Duodenal mucosa (tissue), 2 donors: ENCODE results near the gene XPR1.

Source experiments
- H3K27ac ChIP-seq: one replicate; pipeline ENCODE4 v1.7.0; 2013; ENCODE audit warnings: low read depth, low read length
- H3K27me3 ChIP-seq, 2 donors: one replicate each; pipeline ENCODE4 v1.7.0; 2013; ENCODE audit warnings: low read length in 2 of 2, control low read depth in 1 of 2; ENCODE audit not compliant: insufficient read depth in 2 of 2, control insufficient read depth in 1 of 2
- H3K36me3 ChIP-seq, 2 donors: one replicate each; pipeline ENCODE4 v1.7.0; 2013; ENCODE audit warnings: low read length in 2 of 2, control low read depth in 1 of 2; ENCODE audit not compliant: insufficient read depth in 2 of 2, control insufficient read depth in 1 of 2
- H3K4me1 ChIP-seq, 2 donors: one replicate each; pipeline ENCODE4 v1.7.0; 2013; ENCODE audit warnings: low read length in 2 of 2, control low read depth in 1 of 2; ENCODE audit not compliant: insufficient read depth in 2 of 2, control insufficient read depth in 1 of 2
- H3K4me3 ChIP-seq, 2 donors: one replicate each; pipeline ENCODE4 v1.7.0; 2013; ENCODE audit warnings: low read length in 2 of 2, low read depth in 1 of 2
- H3K9ac ChIP-seq, 2 donors: one replicate each; pipeline ENCODE4 v1.7.0; 2013; ENCODE audit warnings: low read length in 2 of 2, low read depth in 1 of 2
- H3K9me3 ChIP-seq, 2 donors: one replicate each; pipeline ENCODE4 v1.7.0; 2013; ENCODE audit warnings: low read length in 2 of 2, control low read depth in 1 of 2; ENCODE audit not compliant: control insufficient read depth in 1 of 2

The XPR1 gene

GRCh38 chr1:180773210-180773865 lies 141.5 kb downstream of the XPR1 start:
- Histone ChIP-seq H3K4me3 (no peak overlapping the region), H3K36me3 (no peaks in the 10 kb centered on the region), H3K4me1 (peaks cover 0 to 4% of the 10 kb centered on the region in 2 donors), H3K9ac (no peak overlapping the region), H3K9me3 (no peaks in the 10 kb centered on the region), H3K27ac (no peak overlapping the region), H3K27me3 (no peaks in the 10 kb centered on the region)

- no peaks in the 10 kb centered on the region for H3K36me3 ChIP-seq
- H3K9me3 ChIP-seq, result no peaks in the 10 kb centered on the region
- H3K27me3 ChIP-seq, result no peaks in the 10 kb centered on the region
- no peak overlapping the region for H3K27ac ChIP-seq
- no peak overlapping the region for H3K9ac ChIP-seq
- H3K4me1 ChIP-seq, result peaks cover 0 to 4% of the 10 kb centered on the region in 2 donors
- no peak overlapping the region for H3K4me3 ChIP-seq
Measured at GRCh38 chr1:180775801-180776200, 144.0 kb downstream of the XPR1 start.

GRCh38 chr1:180777072-180777689 lies 145.4 kb downstream of the XPR1 start:
- Histone ChIP-seq H3K27me3 (no peaks in the 10 kb centered on the region), H3K4me1 (no peaks in the 10 kb centered on the region), H3K9me3 (no peaks in the 10 kb centered on the region), H3K9ac (no peak overlapping the region), H3K4me3 (no peak overlapping the region), H3K27ac (no peak overlapping the region), H3K36me3 (no peaks in the 10 kb centered on the region)

- no peak overlapping the region for H3K9ac ChIP-seq
- no peaks in the 10 kb centered on the region for H3K9me3 ChIP-seq
- H3K4me1 ChIP-seq, result no peaks in the 10 kb centered on the region
- H3K27ac ChIP-seq, result no peak overlapping the region
- H3K4me3 ChIP-seq, result no peak overlapping the region
- no peaks in the 10 kb centered on the region for H3K27me3 ChIP-seq
- H3K36me3 ChIP-seq, result no peaks in the 10 kb centered on the region
Measured at GRCh38 chr1:180778782-180779398, 147.1 kb downstream of the XPR1 start.

GRCh38 chr1:180779584-180779983 lies 147.8 kb downstream of the XPR1 start:
- H3K9ac ChIP-seq, result no peak overlapping the region
- H3K9me3 ChIP-seq, result no peaks in the 10 kb centered on the region
- H3K36me3 ChIP-seq, result no peaks in the 10 kb centered on the region
- H3K4me3 ChIP-seq, result no peak overlapping the region
- no peak overlapping the region for H3K27ac ChIP-seq
- no peaks in the 10 kb centered on the region for H3K27me3 ChIP-seq
- no peaks in the 10 kb centered on the region for H3K4me1 ChIP-seq

- H3K9me3 ChIP-seq, result no peaks in the 10 kb centered on the region
Measured at GRCh38 chr1:180781718-180782117, 149.9 kb downstream of the XPR1 start.

GRCh38 chr1:180785291-180785690 lies 153.5 kb downstream of the XPR1 start:
- Histone ChIP-seq H3K4me3 (no peak overlapping the region), H3K9ac (no peak overlapping the region), H3K27ac (no peak overlapping the region), H3K4me1 (no peaks in the 10 kb centered on the region), H3K27me3 (no peaks in the 10 kb centered on the region), H3K9me3 (no peaks in the 10 kb centered on the region), H3K36me3 (no peaks in the 10 kb centered on the region)

More at GRCh38 chr1:180781718-180782117, 149.9 kb downstream of the XPR1 start:
- H3K27ac ChIP-seq, result no peak overlapping the region
- no peaks in the 10 kb centered on the region for H3K27me3 ChIP-seq
- H3K9ac ChIP-seq, result no peak overlapping the region
- H3K4me3 ChIP-seq, result no peak overlapping the region
- no peaks in the 10 kb centered on the region for H3K4me1 ChIP-seq
- H3K36me3 ChIP-seq, result no peaks in the 10 kb centered on the region

- Histone ChIP-seq H3K4me3 (no peak overlapping the region), H3K9me3 (no peaks in the 10 kb centered on the region), H3K36me3 (no peaks in the 10 kb centered on the region), H3K27ac (no peak overlapping the region), H3K4me1 (no peaks in the 10 kb centered on the region), H3K27me3 (no peaks in the 10 kb centered on the region), H3K9ac (no peak overlapping the region)
Measured at GRCh38 chr1:180785887-180786286, 154.1 kb downstream of the XPR1 start.

GRCh38 chr1:180786624-180787023 lies 154.8 kb downstream of the XPR1 start:
- Histone ChIP-seq H3K4me3 (no peak overlapping the region), H3K9ac (no peak overlapping the region)

GRCh38 chr1:180787628-180788307 lies 155.9 kb downstream of the XPR1 start:
- H3K4me3 ChIP-seq, result no peak overlapping the region
- no peak overlapping the region for H3K9ac ChIP-seq
- H3K4me1 ChIP-seq, result no peaks in the 10 kb centered on the region
- no peak overlapping the region for H3K27ac ChIP-seq
- H3K9me3 ChIP-seq, result no peaks in the 10 kb centered on the region
- no peaks in the 10 kb centered on the region for H3K27me3 ChIP-seq
- no peaks in the 10 kb centered on the region for H3K36me3 ChIP-seq

More at GRCh38 chr1:180786624-180787023, 154.8 kb downstream of the XPR1 start:
- Histone ChIP-seq H3K9me3 (no peaks in the 10 kb centered on the region), H3K27me3 (no peaks in the 10 kb centered on the region), H3K4me1 (no peaks in the 10 kb centered on the region), H3K27ac (no peak overlapping the region), H3K36me3 (no peaks in the 10 kb centered on the region)
